Stimulated activated CD4-positive, alpha-beta T cell treated with anti-CD3 and anti-CD28 coated beads, Interleukin-1b, Interleukin-23, amount 100 ng/mL, for 1 hour (primary cell): ENCODE results near the gene MST1R.
A peak's percentile ranks its signal among the peaks of the same experiment; 100 is the strongest.

Source experiments
- DNase-seq, 2 donors: peaks; one replicate each; pipeline ENCODE4 v3.0.0-alpha.2; 2020; ENCODE audit warnings: low read depth in 2 of 2

MST1R gene

GRCh38 chr3:49877716-49878115, 26.0 kb downstream of the MST1R start:
- DNase-seq, result no peak

GRCh38 chr3:49876567-49876966, 27.1 kb downstream of the MST1R start:
- no peak for DNase-seq

- no peak for DNase-seq
Measured at GRCh38 chr3:49873623-49874022, 30.1 kb downstream of the MST1R start.

GRCh38 chr3:49872801-49873281, 30.8 kb downstream of the MST1R start:
- no peak for DNase-seq

GRCh38 chr3:49871531-49872153, 32.0 kb downstream of the MST1R start:
- no peak for DNase-seq

GRCh38 chr3:49869525-49870126, 34.0 kb downstream of the MST1R start, which contains the start of gene CAMKV:
Gene CAMKV (minus strand): TSS chr3:49869906. CDS start chr3:49862388, 7,518 bp downstream.
- no peak for DNase-seq

- DNase-seq, result no peak
Measured at GRCh38 chr3:49868862-49869466, 34.7 kb downstream of the MST1R start.

- no peak for DNase-seq
Measured at GRCh38 chr3:49867871-49868321, 35.8 kb downstream of the MST1R start.

- no peak for DNase-seq
Measured at GRCh38 chr3:49867400-49867799, 36.3 kb downstream of the MST1R start.

GRCh38 chr3:49865198-49865784, 38.4 kb downstream of the MST1R start:
- DNase-seq, result no peak

GRCh38 chr3:49864505-49864904, 39.2 kb downstream of the MST1R start:
- no peak for DNase-seq

GRCh38 chr3:49859576-49860305, 43.9 kb downstream of the MST1R start:
- no peak for DNase-seq

GRCh38 chr3:49856181-49857005, 47.3 kb downstream of the MST1R start, which contains the start of gene TRAIP:
Gene TRAIP (minus strand): TSS chr3:49856564. CDS start chr3:49856453, 111 bp downstream.
- DNase-seq, result peak; percentile 85 to 93

GRCh38 chr3:49855662-49856061, 48.0 kb downstream of the MST1R start:
- DNase-seq, result no peak

- no peak for DNase-seq
Measured at GRCh38 chr3:49845694-49846093, 58.0 kb downstream of the MST1R start.

GRCh38 chr3:49844464-49845183, 59.0 kb downstream of the MST1R start:
- no peak for DNase-seq

- DNase-seq, result no peak
Measured at GRCh38 chr3:49842843-49843517, 60.7 kb downstream of the MST1R start.

GRCh38 chr3:49841806-49842205, 61.9 kb downstream of the MST1R start:
- DNase-seq, result no peak

GRCh38 chr3:49841126-49841696, 62.5 kb downstream of the MST1R start:
- DNase-seq, result no peak
